Natural killer cell (primary cell): ENCODE data around the gene PRX. TPM values are rescaled to one million over a fixed set of nuclear protein-coding genes. Genes with fewer than 3 reads are reported as not detected.

Experiments
- ATAC-seq, 3 donors: fragments of 150-1000 bp in 2 of 3; fragments of 200-7000 bp in 1 of 3; cut with Tn5 transposase; 1 replicate in 1 of 3; 2 replicates in 2 of 3; pipeline ENCODE4 v1.10.0; 2021; ENCODE audit warnings: mild to moderate bottlenecking in 2 of 3, moderate library complexity in 2 of 3
- DNase-seq, 2 donors: peaks; one replicate each; pipeline versions ENCODE4 v3.0.0 to v3.0.0-alpha.2; 2013 to 2021; ENCODE audit warnings: mixed read lengths in 1 of 2
- H3K27ac ChIP-seq: one replicate; pipeline ENCODE4 v1.5.1; 2013; ENCODE audit warnings: mild to moderate bottlenecking, low read length
- H3K27me3 ChIP-seq: one replicate; pipeline ENCODE4 v1.6.1; 2013; ENCODE audit warnings: low read length; ENCODE audit not compliant: control insufficient read depth, insufficient read depth
- H3K36me3 ChIP-seq: one replicate; pipeline ENCODE4 v1.6.1; 2013; ENCODE audit warnings: low read length; ENCODE audit not compliant: control insufficient read depth, insufficient read depth
- H3K4me1 ChIP-seq: one replicate; pipeline ENCODE4 v1.6.1; 2013; ENCODE audit warnings: low read length; ENCODE audit not compliant: control insufficient read depth, insufficient read depth
- H3K4me3 ChIP-seq: one replicate; pipeline ENCODE4 v1.5.1; 2013; ENCODE audit warnings: low read length
- H3K9me3 ChIP-seq: one replicate; pipeline ENCODE4 v1.6.1; 2013; ENCODE audit warnings: low read length; ENCODE audit not compliant: control insufficient read depth, insufficient read depth
- H3K27ac Mint-ChIP-seq, 2 donors: one replicate each; pipeline ENCODE4 v1.8.0; 2022; ENCODE audit warnings: mild to moderate bottlenecking in 2 of 2, mixed read lengths in 2 of 2, moderate library complexity in 1 of 2
- H3K27me3 Mint-ChIP-seq, 2 donors: one replicate each; pipeline ENCODE4 v1.8.0; 2022; ENCODE audit warnings: low read depth in 2 of 2, mixed read lengths in 2 of 2
- H3K36me3 Mint-ChIP-seq: one replicate; pipeline ENCODE4 v1.8.0; 2022; ENCODE audit warnings: mixed read lengths
- H3K4me1 Mint-ChIP-seq, 2 donors: one replicate each; pipeline ENCODE4 v1.8.0; 2022; ENCODE audit warnings: mixed read lengths in 2 of 2
- H3K4me3 Mint-ChIP-seq: one replicate; pipeline ENCODE4 v1.8.0; 2022; ENCODE audit warnings: mild to moderate bottlenecking, moderate library complexity, mixed read lengths
- H3K9me3 Mint-ChIP-seq, 2 donors: one replicate each; pipeline ENCODE4 v1.8.0; 2022; ENCODE audit warnings: mixed read lengths in 2 of 2
- WGBS: methylation state at CpG from one replicate; pipeline ENCODE4 v1.1.7; 2013; ENCODE audit warnings: missing lambda C conversion rate; ENCODE audit not compliant: insufficient coverage; 5-methylcytosine and 5-hydroxymethylcytosine counted together
- intact Hi-C: fragments of 100-400 bp; cut with micrococcal nuclease; formaldehyde crosslinking; loops from one replicate; pipeline ENCODE4 v1.14.2; 2022
- total RNA-seq, 4 donors: library from RNA; stranded (reverse); fragments of 120-200 nt in 1 of 4; gene quantifications; one replicate each; pipeline versions ENCODE4 v1.2.3 to v1.2.4, GENCODE V29; 2013 to 2022
- TF ChIP-seq, protein P1 (sequence below): fragments of 200-600 bp; IDR thresholded peaks from one replicate; pipeline ENCODE4 v1.8.0; 2022; ENCODE audit warnings: antibody characterized with exemption

Gene PRX
- total RNA-seq, 3 donors from 2014 or later (not counting 1 experiment from before 2014, with no cell fraction given): 2.0 to 3.8 (median 3.7) TPM

DNA sequence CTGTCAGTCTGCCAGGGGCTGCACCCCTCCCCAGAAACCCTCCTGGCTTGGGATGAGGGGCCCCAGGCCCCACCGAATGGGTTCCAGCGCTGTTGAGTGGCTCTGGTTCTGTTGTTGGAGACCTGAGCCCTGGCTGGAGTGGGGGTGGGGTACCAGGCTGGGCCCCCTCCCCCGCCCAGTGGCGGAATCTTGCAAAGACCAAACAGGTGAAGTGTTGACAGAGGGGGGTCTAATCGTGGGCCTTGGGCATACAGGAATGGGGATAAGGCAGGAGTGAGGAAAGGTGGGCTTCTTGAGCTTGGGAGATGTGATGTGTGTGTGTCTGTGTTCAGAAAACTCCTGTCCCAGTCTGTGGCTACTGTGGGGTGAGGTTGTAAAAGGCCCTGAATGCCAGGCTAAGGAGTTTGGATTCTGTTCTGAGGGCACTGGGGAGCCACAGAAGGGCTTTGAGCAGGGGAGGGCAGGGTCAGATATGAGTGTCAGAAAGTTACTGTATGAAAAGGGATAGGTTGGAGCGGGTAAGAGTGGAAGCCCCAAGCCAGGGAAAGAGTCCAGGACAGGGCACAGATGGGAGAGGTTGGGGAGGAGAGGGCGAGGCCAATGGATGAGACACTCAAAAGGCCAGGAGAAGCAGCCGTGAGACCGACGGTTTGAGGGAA is 23.0 kb downstream of the PRX start, which contains the start of gene HIPK4:
HIPK4 (minus strand) TSS at position 98 of the 659 bp plus-strand sequence. CDS start 279 bp downstream, outside the sequence.
- Histone ChIP-seq H3K27me3 (no peaks in the 10 kb centered on the region), H3K4me3 (no peak within 1 kb of the TSS), H3K36me3 (no peaks in the 10 kb centered on the region), H3K9me3 (no peaks in the 10 kb centered on the region), H3K27ac (no peak within 1 kb of the TSS), H3K4me1 (no peaks in the 10 kb centered on the region)
- Mint-ChIP-seq H3K27me3 (peaks cover 0 to 6% of the 10 kb centered on the region in 2 donors), H3K27ac (no peak within 1 kb of the TSS), H3K36me3 (no peaks in the 10 kb centered on the region), H3K9me3 (no peaks in the 10 kb centered on the region), H3K4me1 (no peaks in the 10 kb centered on the region), H3K4me3 (no peak within 1 kb of the TSS)
- ATAC-seq (no peak), DNase-seq (no peak)
- TF ChIP-seq, protein P1, sequence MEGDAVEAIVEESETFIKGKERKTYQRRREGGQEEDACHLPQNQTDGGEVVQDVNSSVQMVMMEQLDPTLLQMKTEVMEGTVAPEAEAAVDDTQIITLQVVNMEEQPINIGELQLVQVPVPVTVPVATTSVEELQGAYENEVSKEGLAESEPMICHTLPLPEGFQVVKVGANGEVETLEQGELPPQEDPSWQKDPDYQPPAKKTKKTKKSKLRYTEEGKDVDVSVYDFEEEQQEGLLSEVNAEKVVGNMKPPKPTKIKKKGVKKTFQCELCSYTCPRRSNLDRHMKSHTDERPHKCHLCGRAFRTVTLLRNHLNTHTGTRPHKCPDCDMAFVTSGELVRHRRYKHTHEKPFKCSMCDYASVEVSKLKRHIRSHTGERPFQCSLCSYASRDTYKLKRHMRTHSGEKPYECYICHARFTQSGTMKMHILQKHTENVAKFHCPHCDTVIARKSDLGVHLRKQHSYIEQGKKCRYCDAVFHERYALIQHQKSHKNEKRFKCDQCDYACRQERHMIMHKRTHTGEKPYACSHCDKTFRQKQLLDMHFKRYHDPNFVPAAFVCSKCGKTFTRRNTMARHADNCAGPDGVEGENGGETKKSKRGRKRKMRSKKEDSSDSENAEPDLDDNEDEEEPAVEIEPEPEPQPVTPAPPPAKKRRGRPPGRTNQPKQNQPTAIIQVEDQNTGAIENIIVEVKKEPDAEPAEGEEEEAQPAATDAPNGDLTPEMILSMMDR: no peak
- intact Hi-C loops: no loop called here
- WGBS: 88% methylated on average over 10 of the region's 10 CpGs

DNA sequence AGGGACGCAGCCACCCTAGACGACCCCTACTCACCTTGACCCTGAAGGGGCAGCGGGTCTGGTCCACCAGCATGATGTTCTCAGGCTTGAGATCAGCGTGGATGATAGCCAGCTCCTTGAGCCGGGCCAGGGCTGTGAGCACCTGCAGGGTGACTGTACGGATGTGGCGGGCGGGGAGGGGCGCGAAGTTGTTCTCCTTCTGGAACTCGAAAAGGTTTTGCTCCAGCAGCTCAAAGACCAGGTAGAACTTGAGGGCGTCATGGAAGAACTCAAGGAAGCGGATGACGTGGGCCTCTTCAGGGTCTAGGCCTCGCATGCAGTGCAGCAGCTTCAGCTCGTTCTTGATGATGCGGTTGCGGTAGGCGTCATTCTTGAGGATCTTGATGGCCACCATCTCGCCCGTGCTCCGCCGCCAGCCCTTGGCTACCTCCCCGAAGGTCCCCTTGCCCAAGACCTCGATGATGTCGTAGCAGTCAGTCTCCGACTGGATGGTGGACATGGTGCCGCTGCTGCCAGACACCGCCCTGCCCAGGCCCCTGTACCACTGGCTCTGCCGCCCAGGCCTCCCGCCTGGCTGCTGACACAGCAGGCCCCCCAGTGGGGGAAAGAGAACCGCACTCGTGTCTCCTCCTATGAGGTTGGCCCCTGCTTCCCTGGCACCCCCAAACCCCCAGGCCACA is 23.6 kb downstream of the PRX start:
- Histone ChIP-seq H3K4me1 (no peaks in the 10 kb centered on the region), H3K27ac (no peak overlapping the region), H3K36me3 (no peaks in the 10 kb centered on the region), H3K9me3 (no peaks in the 10 kb centered on the region), H3K4me3 (no peak overlapping the region), H3K27me3 (no peaks in the 10 kb centered on the region)
- Mint-ChIP-seq H3K9me3 (no peaks in the 10 kb centered on the region), H3K27me3 (peaks cover 0 to 6% of the 10 kb centered on the region in 2 donors), H3K36me3 (no peaks in the 10 kb centered on the region), H3K27ac (no peak overlapping the region), H3K4me3 (no peak overlapping the region), H3K4me1 (no peaks in the 10 kb centered on the region)
- DNase-seq (no peak), ATAC-seq (no peak)
- intact Hi-C loops: no loop called here
- 95% methylated on average over 33 of the region's 33 CpGs for WGBS
- TF ChIP-seq, protein P1: no peak

DNA sequence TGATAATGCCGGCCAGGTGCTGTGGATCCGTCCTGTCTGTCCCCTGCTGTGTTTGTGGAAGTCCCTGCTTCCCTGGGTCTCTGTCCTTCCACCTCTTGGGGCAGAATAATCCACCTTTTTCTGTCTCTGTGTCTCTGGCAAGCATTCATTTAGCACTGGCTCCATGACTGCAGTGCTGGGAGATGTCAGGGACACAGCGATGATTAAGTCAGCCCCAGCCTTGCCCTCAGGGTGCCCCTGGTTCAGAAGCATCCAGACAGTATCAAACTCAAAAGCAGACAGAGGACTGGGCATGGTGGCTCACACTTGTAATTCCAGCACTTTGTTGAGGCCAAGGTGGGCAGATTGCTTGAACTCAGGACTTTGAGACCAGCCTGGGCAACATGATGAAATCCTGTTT is 24.7 kb downstream of the PRX start:
- no peak overlapping the region for H3K27ac Mint-ChIP-seq
- DNase-seq (no peak), ATAC-seq (no peak)
- WGBS: 91% methylated on average over 3 of the region's 3 CpGs
- H3K4me3 ChIP-seq: no peak overlapping the region
- intact Hi-C loops: no loop called here
- H3K9me3 ChIP-seq: no peaks in the 10 kb centered on the region
- H3K36me3 Mint-ChIP-seq: no peaks in the 10 kb centered on the region
- no peaks in the 10 kb centered on the region for H3K4me1 Mint-ChIP-seq
- no peaks in the 10 kb centered on the region for H3K27me3 ChIP-seq
- peaks cover 0 to 6% of the 10 kb centered on the region in 2 donors for H3K27me3 Mint-ChIP-seq
- no peaks in the 10 kb centered on the region for H3K36me3 ChIP-seq
- no peaks in the 10 kb centered on the region for H3K9me3 Mint-ChIP-seq
- no peak overlapping the region for H3K27ac ChIP-seq
- no peaks in the 10 kb centered on the region for H3K4me1 ChIP-seq
- no peak overlapping the region for H3K4me3 Mint-ChIP-seq
- TF ChIP-seq, protein P1: no peak
